Muscle of leg (tissue), 11 donors: Measurements from ENCODE around the gene ITIH6. TPM values are rescaled to one million over a fixed set of nuclear protein-coding genes. Genes with fewer than 3 reads are reported as not detected.
"Not testable (repeated sequence)": the region's sequence is repeated elsewhere in the genome, so short reads cannot be mapped to it uniquely, and the experiment has no call there.

ENCODE experiments used
- DNase-seq: peaks from one replicate; pipeline ENCODE4 v3.0.0; 2013
- H3K27ac ChIP-seq: one replicate; pipeline ENCODE4 v1.5.1; 2013; ENCODE audit warnings: mild to moderate bottlenecking, low read length, control low read depth
- H3K27me3 ChIP-seq: one replicate; pipeline ENCODE4 v1.6.1; 2013; ENCODE audit warnings: low read length; ENCODE audit not compliant: control insufficient read depth, insufficient read depth
- H3K36me3 ChIP-seq: one replicate; pipeline ENCODE4 v1.6.1; 2013; ENCODE audit warnings: low read length; ENCODE audit not compliant: control insufficient read depth, insufficient read depth
- H3K4me1 ChIP-seq: one replicate; pipeline ENCODE4 v1.6.1; 2013; ENCODE audit warnings: low read length; ENCODE audit not compliant: control insufficient read depth, insufficient read depth
- H3K4me3 ChIP-seq: one replicate; pipeline ENCODE4 v1.5.1; 2013; ENCODE audit warnings: low read length, control low read depth
- H3K9me3 ChIP-seq: replicated peaks from 2 replicates; pipeline ENCODE4 v1.6.1; 2013; ENCODE audit warnings: low read depth, low read length; ENCODE audit not compliant: control insufficient read depth
- WGBS: methylation state at CpG from one replicate; pipeline ENCODE4 v1.1.5; 2013; ENCODE audit warnings: missing lambda C conversion rate; ENCODE audit not compliant: insufficient coverage; 5-methylcytosine and 5-hydroxymethylcytosine counted together
- polyA plus RNA-seq, 8 donors: library from polyadenylated mRNA; unstranded; fragments of 120-200 nt; gene quantifications; one replicate each; pipeline versions ENCODE4 v1.2.1 to v1.2.3, GENCODE V29; 2013; ENCODE audit warnings: inconsistent platforms in 1 of 8, low replicate concordance in 1 of 8; ENCODE audit not compliant: insufficient read length in 8 of 8, insufficient read depth in 1 of 8
- total RNA-seq: library from RNA; stranded (reverse); fragments of 120-200 nt; gene quantifications from one replicate; pipeline ENCODE4 v1.2.4, GENCODE V29; 2013

The ITIH6 gene
- total and polyA plus RNA-seq, 9 donors = 0.22 to 1.4 (median 0.89) TPM

DNA sequence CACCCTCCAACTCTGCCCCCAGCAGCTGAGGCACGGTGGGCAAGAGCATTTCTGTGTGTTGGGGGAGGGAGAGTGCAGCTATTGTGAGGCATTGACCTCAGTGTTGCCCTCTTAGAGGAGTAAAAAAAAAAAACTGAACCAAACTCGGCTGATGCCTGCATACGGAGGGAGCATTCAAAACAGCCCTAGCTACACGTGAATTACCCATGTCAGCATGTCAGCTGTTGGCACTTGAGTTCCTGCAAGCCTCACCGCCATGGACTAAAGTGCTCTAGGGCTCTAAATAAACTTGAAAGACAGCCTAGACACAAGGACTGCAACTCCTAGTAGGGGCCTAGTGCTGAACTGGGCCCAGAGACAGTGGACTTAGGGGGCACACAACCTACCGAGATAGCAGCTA lies 22.0 kb downstream of the ITIH6 start:
- Histone ChIP-seq H3K27ac (peak overlapping the region; percentile 86), H3K9me3 (peaks cover 2% of the 10 kb centered on the region), H3K27me3 (no peaks in the 10 kb centered on the region), H3K36me3 (no peaks in the 10 kb centered on the region), H3K4me1 (peaks cover 31% of the 10 kb centered on the region), H3K4me3 (no peak overlapping the region)
- DNase-seq = peak; percentile 8
- 75% methylated on average over 1 of the region's 6 CpGs for WGBS

DNA sequence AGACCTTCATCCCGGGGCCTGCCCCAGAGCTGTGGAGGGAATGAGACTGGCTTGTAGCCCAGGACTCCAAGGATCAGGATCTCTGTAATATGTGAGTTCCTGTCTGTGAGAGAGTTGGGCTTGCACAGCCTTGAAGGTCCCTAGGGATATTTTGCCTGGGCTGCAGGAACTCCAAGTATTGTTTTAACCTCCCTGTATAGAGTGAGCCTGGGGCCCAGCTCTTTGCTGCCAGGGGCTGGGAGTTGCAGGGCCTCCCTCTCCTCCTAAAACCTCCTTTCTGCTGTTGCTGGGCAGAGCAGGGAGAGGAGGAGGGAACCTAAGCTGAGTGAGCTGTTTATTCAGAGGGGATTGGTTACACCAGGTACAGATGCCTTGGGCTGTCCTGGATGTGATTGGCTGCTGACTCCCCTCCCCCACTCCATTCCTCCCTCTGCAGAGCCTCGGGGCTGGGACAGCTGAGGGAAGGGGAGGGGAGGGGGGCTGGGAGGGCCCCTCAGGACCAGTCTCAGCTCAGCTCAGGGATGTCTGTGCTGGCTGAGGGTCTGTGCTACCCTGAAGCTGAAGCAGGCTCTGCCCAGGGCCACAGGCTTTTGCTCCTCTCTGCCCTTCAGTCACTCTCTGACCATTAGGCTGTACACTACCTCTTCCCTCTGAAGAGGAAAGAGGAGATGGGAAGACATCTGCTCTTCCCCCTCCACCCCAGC lies 23.5 kb downstream of the ITIH6 start:
- no CpG with 5 or more reads among the region's 2 CpGs for WGBS
- Histone ChIP-seq H3K27ac (peak overlapping the region; percentile 90), H3K4me1 (peaks cover 31% of the 10 kb centered on the region)
- H3K27me3 ChIP-seq, H3K36me3 ChIP-seq, H3K4me3 ChIP-seq, H3K9me3 ChIP-seq: not testable (repeated sequence)
- DNase-seq = peak; percentile 96

GRCh38 chrX:54758114-54759055 lies 39.7 kb downstream of the ITIH6 start:
- Histone ChIP-seq H3K4me1 (no peaks in the 10 kb centered on the region), H3K36me3 (no peaks in the 10 kb centered on the region), H3K27ac (no peak overlapping the region), H3K27me3 (no peaks in the 10 kb centered on the region), H3K4me3 (no peak overlapping the region), H3K9me3 (no peaks in the 10 kb centered on the region)
- DNase-seq = no peak
- WGBS = 74% methylated on average over 21 of the region's 21 CpGs

- no peak overlapping the region for H3K27ac ChIP-seq
- H3K36me3 ChIP-seq = no peaks in the 10 kb centered on the region
- DNase-seq = no peak
- H3K27me3 ChIP-seq = no peaks in the 10 kb centered on the region
- H3K4me1 ChIP-seq = peaks cover 2% of the 10 kb centered on the region
- no peak overlapping the region for H3K4me3 ChIP-seq
- H3K9me3 ChIP-seq = no peaks in the 10 kb centered on the region
Observed at GRCh38 chrX:54754854-54755253, 43.2 kb downstream of the ITIH6 start.

DNA sequence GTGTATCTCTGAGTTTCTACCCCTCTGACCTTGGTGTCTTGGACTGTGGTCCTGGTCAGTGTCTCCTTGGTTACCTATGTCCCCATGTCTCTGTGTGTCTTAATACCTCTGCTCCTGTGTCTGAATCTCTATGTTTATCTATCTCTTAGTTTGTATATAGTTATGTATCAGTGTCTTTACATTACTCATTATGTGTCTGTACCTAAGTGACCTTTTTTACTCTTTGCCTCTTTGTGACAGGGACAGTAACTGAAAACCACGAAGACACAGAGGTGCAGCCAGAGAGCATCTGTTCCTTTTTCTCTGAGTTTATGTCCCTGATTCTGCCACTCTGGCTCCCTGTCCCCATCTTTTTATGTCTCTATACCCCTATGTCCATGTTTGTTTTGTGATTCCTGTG lies 49.4 kb downstream of the ITIH6 start:
- no peaks in the 10 kb centered on the region for H3K9me3 ChIP-seq
- H3K27ac ChIP-seq = no peak overlapping the region
- no peak overlapping the region for H3K4me3 ChIP-seq
- peaks cover 2% of the 10 kb centered on the region for H3K27me3 ChIP-seq
- H3K4me1 ChIP-seq = peaks cover 2% of the 10 kb centered on the region
- no CpG with 5 or more reads among the region's 1 CpG for WGBS
- DNase-seq = no peak
- no peaks in the 10 kb centered on the region for H3K36me3 ChIP-seq

DNA sequence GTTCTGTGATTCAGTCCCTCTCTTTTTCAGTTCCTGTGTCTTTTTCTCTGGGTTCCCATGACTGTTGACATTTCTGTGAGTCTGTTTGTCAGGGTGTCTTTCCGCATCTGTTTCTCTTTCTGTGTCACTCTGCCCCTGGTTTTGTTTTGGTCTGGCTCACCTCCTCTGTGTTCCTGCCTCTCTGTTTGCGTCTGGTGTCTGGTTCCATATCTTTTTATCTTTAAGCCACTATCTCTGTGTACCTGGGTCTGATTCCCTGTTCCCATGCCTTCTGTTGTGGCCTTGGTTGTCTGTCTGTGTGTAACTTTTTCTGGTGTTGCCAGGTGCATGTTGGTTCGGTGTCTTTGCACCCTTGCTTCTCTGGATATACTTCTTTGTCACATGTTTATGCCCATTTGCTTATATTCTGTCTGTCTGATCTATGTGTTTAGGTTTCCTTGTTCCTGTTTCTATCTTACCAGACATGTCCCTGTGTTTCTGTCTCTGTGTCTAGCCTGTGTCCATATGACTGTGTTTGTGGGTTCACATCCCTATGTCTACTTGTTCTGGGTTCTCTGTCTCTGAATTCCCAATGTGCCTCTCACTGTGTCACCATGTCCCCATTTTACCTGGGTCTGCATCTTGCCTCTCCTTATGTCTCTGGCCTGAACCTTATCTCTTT lies 50.2 kb downstream of the ITIH6 start:
- peaks cover 2% of the 10 kb centered on the region for H3K4me1 ChIP-seq
- H3K4me3 ChIP-seq = no peak overlapping the region
- WGBS = 83% methylated on average over 1 of the region's 3 CpGs
- no peak overlapping the region for H3K27ac ChIP-seq
- H3K27me3 ChIP-seq = peaks cover 2% of the 10 kb centered on the region
- no peak for DNase-seq
- H3K9me3 ChIP-seq = no peaks in the 10 kb centered on the region
- no peaks in the 10 kb centered on the region for H3K36me3 ChIP-seq

GRCh38 chrX:54746928-54747327 lies 51.1 kb downstream of the ITIH6 start:
- Histone ChIP-seq H3K36me3 (no peaks in the 10 kb centered on the region), H3K9me3 (no peaks in the 10 kb centered on the region), H3K27me3 (peaks cover 2% of the 10 kb centered on the region), H3K27ac (no peak overlapping the region), H3K4me1 (peaks cover 2% of the 10 kb centered on the region), H3K4me3 (no peak overlapping the region)
- DNase-seq = no peak
- no CpG with 5 or more reads among the region's 2 CpGs for WGBS

DNA sequence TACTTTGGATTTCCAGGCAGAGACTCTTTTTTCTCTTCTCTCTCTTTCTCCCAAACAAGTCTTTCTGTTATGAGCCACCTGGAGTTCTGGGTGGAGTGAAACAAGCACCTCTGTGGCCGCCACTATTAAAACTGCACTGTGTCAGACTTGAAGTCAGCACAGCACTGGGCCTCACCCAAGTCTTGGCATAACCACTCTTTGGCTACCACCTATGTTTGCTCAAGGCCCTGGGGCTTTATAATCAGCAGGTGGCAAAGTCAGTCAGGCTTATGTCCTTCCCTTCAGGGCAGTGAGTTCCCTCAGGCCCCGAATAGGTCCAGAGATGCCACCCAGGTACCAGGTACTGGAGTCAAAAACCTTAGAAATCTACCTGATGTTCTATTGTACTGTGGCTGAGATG lies 52.4 kb downstream of the ITIH6 start:
- H3K4me3 ChIP-seq = no peak overlapping the region
- DNase-seq = no peak
- no peak overlapping the region for H3K27ac ChIP-seq
- H3K9me3 ChIP-seq = no peaks in the 10 kb centered on the region
- H3K4me1 ChIP-seq = peaks cover 2% of the 10 kb centered on the region
- no peaks in the 10 kb centered on the region for H3K36me3 ChIP-seq
- peaks cover 2% of the 10 kb centered on the region for H3K27me3 ChIP-seq
- 75% methylated on average over 1 of the region's 2 CpGs for WGBS

- H3K4me3 ChIP-seq, DNase-seq, H3K4me1 ChIP-seq, H3K36me3 ChIP-seq, H3K9me3 ChIP-seq, H3K27me3 ChIP-seq, H3K27ac ChIP-seq: not testable (repeated sequence)
- WGBS = 90% methylated on average over 5 of the region's 6 CpGs
Observed at GRCh38 chrX:54738567-54738966, 59.5 kb downstream of the ITIH6 start.

DNA sequence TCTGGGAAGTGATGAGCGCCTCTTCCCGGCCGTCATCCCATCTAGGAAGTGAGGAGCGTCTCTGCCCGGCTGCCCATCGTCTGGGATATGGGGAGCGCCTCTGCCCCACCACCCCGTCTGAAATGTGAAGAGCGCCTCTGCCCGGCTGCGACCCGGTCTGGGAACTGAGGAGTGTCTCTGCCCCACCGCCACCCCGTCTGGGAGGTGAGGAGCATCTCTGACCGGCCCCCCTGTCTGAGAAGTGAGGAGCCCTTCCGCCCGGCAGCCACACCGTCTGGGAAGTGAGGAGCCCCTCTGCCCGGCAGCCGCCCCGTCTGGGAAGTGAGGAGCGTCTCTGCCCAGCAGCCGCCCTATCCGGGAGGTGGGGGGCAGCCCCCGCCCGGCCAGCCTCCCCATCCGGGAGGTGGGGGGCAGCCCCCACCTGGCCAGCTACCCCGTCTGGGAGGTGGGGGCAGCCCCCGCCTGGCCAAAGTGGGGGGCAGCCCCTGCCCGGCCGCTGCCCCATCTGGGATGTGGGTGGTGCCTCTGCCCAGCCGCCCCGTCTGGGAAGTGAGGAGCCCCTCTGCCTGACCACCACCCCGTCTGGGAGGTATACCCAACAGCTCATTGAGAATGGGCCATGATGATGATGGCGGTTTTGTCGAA lies 61.6 kb downstream of the ITIH6 start:
- not testable (repeated sequence) for H3K27ac ChIP-seq, H3K27me3 ChIP-seq, H3K36me3 ChIP-seq, H3K4me3 ChIP-seq, H3K9me3 ChIP-seq, DNase-seq, H3K4me1 ChIP-seq
- WGBS = 88% methylated on average over 28 of the region's 36 CpGs
